Central memory CD8-positive, alpha-beta T cell (primary cell): ENCODE measurements around the gene TET2.

Experiments
- ATAC-seq: fragments of 150-1000 bp; cut with Tn5 transposase; replicated peaks from 2 replicates; pipeline ENCODE4 v1.10.0; 2022; ENCODE audit warnings: mild to moderate bottlenecking, moderate FRiP score, moderate number of reproducible peaks; ENCODE audit not compliant: poor library complexity, severe bottlenecking; ENCODE audit errors: extremely low read depth
- DNase-seq, 2 donors: peaks; one replicate each; pipeline ENCODE4 v3.0.0; 2021; ENCODE audit warnings: low spot score in 2 of 2
- H3K27ac Mint-ChIP-seq: one replicate; pipeline ENCODE4 v1.8.0; 2022; ENCODE audit warnings: low read depth, mild to moderate bottlenecking, moderate library complexity, mixed read lengths
- H3K27me3 Mint-ChIP-seq: one replicate; pipeline ENCODE4 v1.8.0; 2022; ENCODE audit warnings: mixed read lengths
- H3K36me3 Mint-ChIP-seq: one replicate; pipeline ENCODE4 v1.8.0; 2022; ENCODE audit warnings: mild to moderate bottlenecking, moderate library complexity, mixed read lengths; ENCODE audit not compliant: insufficient read depth
- H3K4me1 Mint-ChIP-seq: one replicate; pipeline ENCODE4 v1.8.0; 2022; ENCODE audit warnings: mixed read lengths
- H3K4me3 Mint-ChIP-seq: one replicate; pipeline ENCODE4 v1.8.0; 2022; ENCODE audit warnings: mild to moderate bottlenecking, moderate library complexity, mixed read lengths
- H3K9me3 Mint-ChIP-seq: one replicate; pipeline ENCODE4 v1.8.0; 2022; ENCODE audit warnings: mixed read lengths

The TET2 gene

DNA sequence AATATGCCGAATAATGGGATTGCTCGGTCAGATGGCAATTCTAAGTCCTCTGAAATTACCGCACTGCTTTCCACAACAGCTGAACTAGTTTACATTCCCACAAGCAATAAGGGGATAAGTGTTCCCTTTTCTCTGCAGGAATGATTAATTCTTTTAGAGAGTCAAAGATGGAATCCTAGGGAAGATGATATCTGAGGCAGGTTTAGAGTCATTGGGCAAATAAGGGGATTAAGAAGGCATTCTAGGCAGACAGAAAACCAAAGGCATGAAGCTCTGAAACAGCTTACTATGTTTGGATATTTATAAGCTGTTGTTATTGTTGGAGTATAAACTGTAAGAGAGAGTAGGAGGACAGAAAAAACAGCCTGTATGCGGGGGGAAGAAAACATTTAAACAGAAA lies 85.7 kb downstream of the TET2 start:
- DNase-seq: no peak
- Mint-ChIP-seq H3K4me3 (no peak overlapping the region), H3K27ac (no peak overlapping the region), H3K36me3 (peaks cover 17% of the 10 kb centered on the region), H3K27me3 (no peaks in the 10 kb centered on the region), H3K4me1 (peaks cover 20% of the 10 kb centered on the region), H3K9me3 (no peaks in the 10 kb centered on the region)
- ATAC-seq: no peak

DNA sequence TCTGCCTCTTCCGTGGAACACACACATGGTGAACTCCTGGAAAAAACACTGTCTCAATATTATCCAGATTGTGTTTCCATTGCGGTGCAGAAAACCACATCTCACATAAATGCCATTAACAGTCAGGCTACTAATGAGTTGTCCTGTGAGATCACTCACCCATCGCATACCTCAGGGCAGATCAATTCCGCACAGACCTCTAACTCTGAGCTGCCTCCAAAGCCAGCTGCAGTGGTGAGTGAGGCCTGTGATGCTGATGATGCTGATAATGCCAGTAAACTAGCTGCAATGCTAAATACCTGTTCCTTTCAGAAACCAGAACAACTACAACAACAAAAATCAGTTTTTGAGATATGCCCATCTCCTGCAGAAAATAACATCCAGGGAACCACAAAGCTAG lies 87.9 kb downstream of the TET2 start:
- Mint-ChIP-seq H3K4me3 (no peak overlapping the region), H3K4me1 (peaks cover 23% of the 10 kb centered on the region), H3K9me3 (no peaks in the 10 kb centered on the region), H3K36me3 (peaks cover 21% of the 10 kb centered on the region), H3K27me3 (no peaks in the 10 kb centered on the region), H3K27ac (no peak overlapping the region)
- ATAC-seq: no peak
- no peak for DNase-seq

DNA sequence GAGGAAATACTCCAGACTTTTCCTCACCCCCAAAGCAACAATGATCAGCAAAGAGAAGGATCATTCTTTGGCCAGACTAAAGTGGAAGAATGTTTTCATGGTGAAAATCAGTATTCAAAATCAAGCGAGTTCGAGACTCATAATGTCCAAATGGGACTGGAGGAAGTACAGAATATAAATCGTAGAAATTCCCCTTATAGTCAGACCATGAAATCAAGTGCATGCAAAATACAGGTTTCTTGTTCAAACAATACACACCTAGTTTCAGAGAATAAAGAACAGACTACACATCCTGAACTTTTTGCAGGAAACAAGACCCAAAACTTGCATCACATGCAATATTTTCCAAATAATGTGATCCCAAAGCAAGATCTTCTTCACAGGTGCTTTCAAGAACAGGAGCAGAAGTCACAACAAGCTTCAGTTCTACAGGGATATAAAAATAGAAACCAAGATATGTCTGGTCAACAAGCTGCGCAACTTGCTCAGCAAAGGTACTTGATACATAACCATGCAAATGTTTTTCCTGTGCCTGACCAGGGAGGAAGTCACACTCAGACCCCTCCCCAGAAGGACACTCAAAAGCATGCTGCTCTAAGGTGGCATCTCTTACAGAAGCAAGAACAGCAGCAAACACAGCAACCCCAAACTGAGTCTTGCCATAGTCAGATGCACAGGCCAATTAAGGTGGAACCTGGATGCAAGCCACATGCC lies 89.7 kb downstream of the TET2 start:
- ATAC-seq (no peak), DNase-seq (no peak)
- Mint-ChIP-seq H3K27ac (peak overlapping the region; percentile 7), H3K9me3 (no peaks in the 10 kb centered on the region), H3K36me3 (peaks cover 21% of the 10 kb centered on the region), H3K27me3 (no peaks in the 10 kb centered on the region), H3K4me3 (no peak overlapping the region), H3K4me1 (peaks cover 27% of the 10 kb centered on the region)

GRCh38 chr4:105236916-105237311 lies 90.2 kb downstream of the TET2 start:
- ATAC-seq: no peak

GRCh38 chr4:105240037-105240436 lies 93.4 kb downstream of the TET2 start:
- no peaks in the 10 kb centered on the region for H3K27me3 Mint-ChIP-seq
- no peaks in the 10 kb centered on the region for H3K9me3 Mint-ChIP-seq
- H3K27ac Mint-ChIP-seq: no peak overlapping the region
- H3K4me3 Mint-ChIP-seq: no peak overlapping the region
- DNase-seq: no peak
- H3K36me3 Mint-ChIP-seq: peaks cover 9% of the 10 kb centered on the region
- H3K4me1 Mint-ChIP-seq: peaks cover 24% of the 10 kb centered on the region
- no peak for ATAC-seq

More at GRCh38 chr4:105236916-105237311, 90.2 kb downstream of the TET2 start:
- DNase-seq: no peak
- Mint-ChIP-seq H3K4me3 (no peak overlapping the region), H3K27ac (no peak overlapping the region), H3K36me3 (peaks cover 21% of the 10 kb centered on the region), H3K9me3 (no peaks in the 10 kb centered on the region), H3K4me1 (peaks cover 27% of the 10 kb centered on the region), H3K27me3 (no peaks in the 10 kb centered on the region)

DNA sequence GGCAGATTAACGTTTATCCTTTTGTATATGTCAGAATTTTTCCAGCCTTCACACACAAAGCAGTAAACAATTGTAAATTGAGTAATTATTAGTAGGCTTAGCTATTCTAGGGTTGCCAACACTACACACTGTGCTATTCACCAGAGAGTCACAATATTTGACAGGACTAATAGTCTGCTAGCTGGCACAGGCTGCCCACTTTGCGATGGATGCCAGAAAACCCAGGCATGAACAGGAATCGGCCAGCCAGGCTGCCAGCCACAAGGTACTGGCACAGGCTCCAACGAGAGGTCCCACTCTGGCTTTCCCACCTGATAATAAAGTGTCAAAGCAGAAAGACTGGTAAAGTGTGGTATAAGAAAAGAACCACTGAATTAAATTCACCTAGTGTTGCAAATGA lies 94.8 kb downstream of the TET2 start:
- Mint-ChIP-seq H3K27ac (no peak overlapping the region), H3K4me3 (no peak overlapping the region), H3K36me3 (peaks cover 7% of the 10 kb centered on the region), H3K4me1 (peaks cover 12% of the 10 kb centered on the region), H3K27me3 (no peaks in the 10 kb centered on the region), H3K9me3 (no peaks in the 10 kb centered on the region)
- no peak for ATAC-seq
- DNase-seq: no peak

DNA sequence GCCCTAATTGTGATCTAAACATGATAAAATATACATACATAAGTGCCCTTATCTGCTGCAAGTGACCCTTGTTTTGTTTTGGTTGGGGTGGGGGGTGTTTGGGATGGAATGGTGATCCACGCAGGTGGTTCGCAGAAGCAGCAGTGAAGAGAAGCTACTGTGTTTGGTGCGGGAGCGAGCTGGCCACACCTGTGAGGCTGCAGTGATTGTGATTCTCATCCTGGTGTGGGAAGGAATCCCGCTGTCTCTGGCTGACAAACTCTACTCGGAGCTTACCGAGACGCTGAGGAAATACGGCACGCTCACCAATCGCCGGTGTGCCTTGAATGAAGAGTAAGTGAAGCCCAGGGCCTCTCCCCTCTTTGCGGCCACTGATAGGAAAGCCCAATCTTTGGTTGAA lies 96.8 kb downstream of the TET2 start:
- H3K4me1 Mint-ChIP-seq: peaks cover 6% of the 10 kb centered on the region
- H3K4me3 Mint-ChIP-seq: no peak overlapping the region
- H3K36me3 Mint-ChIP-seq: peaks cover 4% of the 10 kb centered on the region
- no peaks in the 10 kb centered on the region for H3K27me3 Mint-ChIP-seq
- no peaks in the 10 kb centered on the region for H3K9me3 Mint-ChIP-seq
- ATAC-seq: no peak
- no peak for DNase-seq
- H3K27ac Mint-ChIP-seq: no peak overlapping the region

- H3K4me3 Mint-ChIP-seq: no peak overlapping the region
- H3K27ac Mint-ChIP-seq: no peak overlapping the region
- H3K36me3 Mint-ChIP-seq: peaks cover 11% of the 10 kb centered on the region
- no peaks in the 10 kb centered on the region for H3K4me1 Mint-ChIP-seq
- no peaks in the 10 kb centered on the region for H3K27me3 Mint-ChIP-seq
- no peak for ATAC-seq
- DNase-seq: no peak
- H3K9me3 Mint-ChIP-seq: no peaks in the 10 kb centered on the region
These were observed 100.0 kb downstream of the TET2 start for GRCh38 chr4:105246712-105247111.

GRCh38 chr4:105248613-105249012 lies 101.9 kb downstream of the TET2 start:
- no peak overlapping the region for H3K4me3 Mint-ChIP-seq
- H3K4me1 Mint-ChIP-seq: no peaks in the 10 kb centered on the region
- ATAC-seq (no peak), DNase-seq (no peak)
- H3K27ac Mint-ChIP-seq: no peak overlapping the region
- no peaks in the 10 kb centered on the region for H3K27me3 Mint-ChIP-seq
- no peaks in the 10 kb centered on the region for H3K9me3 Mint-ChIP-seq
- H3K36me3 Mint-ChIP-seq: peaks cover 12% of the 10 kb centered on the region

- Mint-ChIP-seq H3K27ac (no peak overlapping the region), H3K27me3 (no peaks in the 10 kb centered on the region), H3K9me3 (peaks cover 6% of the 10 kb centered on the region), H3K36me3 (peaks cover 14% of the 10 kb centered on the region), H3K4me3 (no peak overlapping the region), H3K4me1 (no peaks in the 10 kb centered on the region)
- DNase-seq (no peak), ATAC-seq (no peak)
These were observed 111.3 kb downstream of the TET2 start for GRCh38 chr4:105257817-105258495.

- Mint-ChIP-seq H3K4me3 (no peak overlapping the region), H3K27me3 (no peaks in the 10 kb centered on the region), H3K27ac (peak overlapping the region; percentile 42), H3K9me3 (no peaks in the 10 kb centered on the region), H3K4me1 (peaks cover 15% of the 10 kb centered on the region), H3K36me3 (peaks cover 14% of the 10 kb centered on the region)
- DNase-seq (no peak), ATAC-seq (no peak)
These were observed 119.0 kb downstream of the TET2 start for GRCh38 chr4:105265689-105266088.

GRCh38 chr4:105267280-105267679 lies 120.6 kb downstream of the TET2 start:
- ATAC-seq: no peak
- Mint-ChIP-seq H3K36me3 (peaks cover 12% of the 10 kb centered on the region), H3K9me3 (no peaks in the 10 kb centered on the region), H3K27ac (peak overlapping the region; percentile 42), H3K4me1 (peaks cover 25% of the 10 kb centered on the region), H3K27me3 (no peaks in the 10 kb centered on the region), H3K4me3 (no peak overlapping the region)
- no peak for DNase-seq

GRCh38 chr4:105272002-105272401 lies 125.3 kb downstream of the TET2 start:
- H3K9me3 Mint-ChIP-seq: no peaks in the 10 kb centered on the region
- no peak overlapping the region for H3K4me3 Mint-ChIP-seq
- H3K4me1 Mint-ChIP-seq: peaks cover 19% of the 10 kb centered on the region
- no peak for ATAC-seq
- H3K27me3 Mint-ChIP-seq: no peaks in the 10 kb centered on the region
- no peak for DNase-seq
- H3K27ac Mint-ChIP-seq: peak overlapping the region; percentile 49
- peaks cover 29% of the 10 kb centered on the region for H3K36me3 Mint-ChIP-seq
